BLaER1 treated with 17β-estradiol and CSF1 and Interleukin-3, amounts not matched to agents 10 nM and 100 nM (cell line): Measurements from ENCODE around the gene LTBP3.
A peak's percentile ranks its signal among the peaks of the same experiment; 100 is the strongest.

ENCODE experiments used
- H3K27ac ChIP-seq, 11 experiments: shearing (Covaris generic); formaldehyde crosslinking; 2 replicates each; pipeline ENCODE4 v1.8.1; 2022
- H3K27me3 ChIP-seq, 11 experiments: shearing (Covaris generic); formaldehyde crosslinking; 2 replicates each; pipeline ENCODE4 v1.8.1; 2022
- H3K36me3 ChIP-seq, 11 experiments: shearing (Covaris generic); formaldehyde crosslinking; 2 replicates each; pipeline ENCODE4 v1.8.1; 2022
- H3K4me1 ChIP-seq, 10 experiments: shearing (Covaris generic); formaldehyde crosslinking; 2 replicates each; pipeline ENCODE4 v1.8.1; 2022
- H3K4me2 ChIP-seq, 11 experiments: shearing (Covaris generic); formaldehyde crosslinking; 2 replicates each; pipeline ENCODE4 v1.8.1; 2022
- H3K4me3 ChIP-seq, 10 experiments: shearing (Covaris generic); formaldehyde crosslinking; 2 replicates each; pipeline ENCODE4 v1.8.1; 2022
- H3K9ac ChIP-seq, 11 experiments: shearing (Covaris generic); formaldehyde crosslinking; 2 replicates each; pipeline ENCODE4 v1.8.1; 2022
- H3K9me3 ChIP-seq, 11 experiments: shearing (Covaris generic); formaldehyde crosslinking; replicated peaks in 1 of 11; 2 replicates each; pipeline ENCODE4 v1.8.1; 2022
- H4K20me1 ChIP-seq, 11 experiments: shearing (Covaris generic); formaldehyde crosslinking; 2 replicates each; pipeline ENCODE4 v1.8.1; 2022
- Cebpa-rat ChIP-seq, 11 experiments: shearing (Covaris generic); IDR thresholded peaks; 2 replicates each; pipeline ENCODE4 v1.8.1; 2022

The LTBP3 gene

GRCh38 chr11:65537620-65538231, 20.4 kb downstream of the LTBP3 start:
- H3K36me3 ChIP-seq: peaks cover 36 to 69% (median 60%) of the 10 kb centered on the region in 11 experiments
- no peak for TF ChIP-seq Cebpa-rat (IDR thresholded peaks at IDR 0.05)

DNA sequence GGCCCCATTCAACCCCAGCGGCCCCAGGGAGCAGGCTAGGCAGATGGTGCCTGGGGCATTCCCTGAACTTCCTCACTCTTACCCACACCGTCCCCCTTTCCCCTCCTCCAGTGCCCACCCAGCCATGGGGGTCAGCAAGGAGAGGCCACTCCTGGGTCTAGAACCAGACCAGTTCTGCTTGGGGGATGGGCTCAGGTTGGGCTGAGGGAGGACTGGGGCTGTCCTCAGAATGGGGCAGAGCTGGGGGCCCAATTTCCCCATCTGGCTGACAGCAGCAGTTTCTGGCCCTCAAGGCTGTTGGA, 20.9 kb downstream of the LTBP3 start:
- Histone ChIP-seq H3K36me3 (peaks cover 41 to 72% (median 65%) of the 10 kb centered on the region in 11 experiments), H3K4me3 (no peak overlapping the region), H3K9me3 (no peaks in the 10 kb centered on the region), H3K27me3 (no peaks in the 10 kb centered on the region), H3K9ac (peak overlapping the region in 9 of 11 experiments; percentile 2 to 54 (median 35); a peak in 12 of 22 replicates), H4K20me1 (peaks cover 0 to 65% (median 24%) of the 10 kb centered on the region in 11 experiments; a peak in 17 of 22 replicates), H3K4me1 (peaks cover 42 to 63% (median 48%) of the 10 kb centered on the region in 10 experiments), H3K4me2 (peak overlapping the region in 9 of 11 experiments; percentile 11 to 99 (median 26); a peak in 12 of 22 replicates), H3K27ac (peak overlapping the region in 3 of 11 experiments; percentile 23 to 34 (median 25); a peak in 4 of 22 replicates)
- TF ChIP-seq Cebpa-rat (IDR thresholded peaks at IDR 0.05): no peak

More at GRCh38 chr11:65537620-65538231, 20.4 kb downstream of the LTBP3 start:
- Histone ChIP-seq H3K4me2 (peak overlapping the region in 10 of 11 experiments; percentile 11 to 99 (median 26); a peak in 13 of 22 replicates), H3K4me3 (no peak overlapping the region), H3K4me1 (peaks cover 46 to 68% (median 49%) of the 10 kb centered on the region in 10 experiments), H4K20me1 (peaks cover 0 to 61% (median 24%) of the 10 kb centered on the region in 11 experiments; a peak in 17 of 22 replicates), H3K9ac (peak overlapping the region in 9 of 11 experiments; percentile 2 to 54 (median 46); a peak in 13 of 22 replicates), H3K27me3 (no peaks in the 10 kb centered on the region), H3K27ac (peak overlapping the region in 3 of 11 experiments; percentile 23 to 34 (median 25); a peak in 5 of 22 replicates), H3K9me3 (no peaks in the 10 kb centered on the region)

DNA sequence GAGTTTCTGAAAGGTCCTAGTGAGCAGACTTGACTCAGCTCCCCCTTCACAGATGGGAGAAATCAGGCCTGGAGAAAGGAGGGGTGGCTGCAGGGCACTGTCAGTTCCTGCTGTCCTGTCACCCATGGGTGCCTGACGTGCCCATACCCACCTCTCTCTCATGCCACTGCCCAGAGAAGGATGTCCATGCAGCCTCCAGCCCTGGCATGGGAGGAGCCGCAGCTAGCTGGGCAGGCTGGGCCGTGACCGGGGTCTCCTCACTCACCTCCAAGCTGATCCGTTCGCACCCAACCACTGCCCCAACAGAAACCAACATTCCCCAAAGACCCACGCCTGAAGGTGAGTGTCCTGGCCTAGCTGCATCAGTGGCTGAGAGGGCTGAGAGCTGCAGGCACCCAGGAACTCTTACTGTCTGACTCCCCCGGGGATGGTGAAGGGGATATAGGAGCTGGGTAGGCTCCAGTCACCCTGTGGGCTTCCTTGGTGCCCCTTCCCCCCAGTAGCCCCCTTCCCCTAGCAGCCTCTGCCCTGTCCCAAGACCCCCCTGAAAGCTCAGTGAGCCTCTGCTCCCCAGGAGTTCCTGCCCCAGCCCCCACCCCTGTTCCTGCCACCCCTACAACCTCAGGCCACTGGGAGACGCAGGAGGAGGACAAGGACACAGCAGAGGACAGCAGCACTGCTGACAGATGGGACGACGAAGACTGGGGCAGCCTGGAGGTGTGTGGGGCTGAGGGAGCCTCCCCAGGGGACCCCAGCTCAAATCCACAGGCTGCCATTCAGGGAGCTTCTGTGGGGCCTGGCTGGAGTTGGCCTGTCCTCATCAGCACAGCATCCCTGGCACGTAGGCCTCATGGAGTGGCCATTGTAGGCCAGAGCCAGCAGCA, 21.5 kb downstream of the LTBP3 start:
- Histone ChIP-seq H3K4me3 (no peak overlapping the region), H3K4me2 (peak overlapping the region in 6 of 11 experiments; percentile 12 to 99 (median 56); a peak in 8 of 22 replicates), H3K36me3 (peaks cover 47 to 78% (median 71%) of the 10 kb centered on the region in 11 experiments), H3K9ac (peak overlapping the region in 8 of 11 experiments; percentile 2 to 54 (median 43); a peak in 11 of 22 replicates), H3K27ac (peak overlapping the region in 3 of 11 experiments; percentile 25 to 34 (median 32); a peak in 6 of 22 replicates), H3K9me3 (no peaks in the 10 kb centered on the region), H3K4me1 (peaks cover 37 to 57% (median 42%) of the 10 kb centered on the region in 10 experiments), H4K20me1 (peaks cover 0 to 67% (median 24%) of the 10 kb centered on the region in 11 experiments; a peak in 17 of 22 replicates), H3K27me3 (no peaks in the 10 kb centered on the region)
- TF ChIP-seq Cebpa-rat (IDR thresholded peaks at IDR 0.05): no peak

DNA sequence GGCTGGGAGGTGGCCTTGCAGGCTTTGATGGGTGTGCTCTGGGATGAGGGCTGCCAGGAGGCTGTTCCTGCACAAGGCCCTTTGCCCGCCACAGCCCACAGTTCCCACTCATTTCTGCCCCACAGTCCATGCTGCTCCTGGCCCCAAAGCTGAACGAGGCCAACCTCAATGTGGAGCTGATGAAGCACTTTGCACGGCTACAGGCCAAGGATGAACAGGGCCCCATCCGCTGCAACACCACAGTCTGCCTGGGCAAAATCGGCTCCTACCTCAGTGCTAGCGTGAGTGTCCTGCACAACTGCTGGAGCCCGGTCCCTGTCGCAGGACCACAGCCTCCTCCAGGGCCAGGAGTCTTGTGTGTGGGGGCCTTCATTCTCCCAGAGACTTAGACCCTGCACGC, 23.1 kb downstream of the LTBP3 start:
- Histone ChIP-seq H3K27me3 (no peaks in the 10 kb centered on the region), H3K9ac (no peak overlapping the region; a peak in 1 of 22 replicates), H4K20me1 (peaks cover 0 to 83% (median 33%) of the 10 kb centered on the region in 11 experiments; a peak in 18 of 22 replicates), H3K4me1 (peaks cover 27 to 49% (median 34%) of the 10 kb centered on the region in 10 experiments), H3K27ac (no peak overlapping the region), H3K4me2 (no peak overlapping the region), H3K4me3 (no peak overlapping the region), H3K9me3 (no peaks in the 10 kb centered on the region), H3K36me3 (peaks cover 62 to 94% (median 86%) of the 10 kb centered on the region in 11 experiments)
- TF ChIP-seq Cebpa-rat (IDR thresholded peaks at IDR 0.05): no peak

DNA sequence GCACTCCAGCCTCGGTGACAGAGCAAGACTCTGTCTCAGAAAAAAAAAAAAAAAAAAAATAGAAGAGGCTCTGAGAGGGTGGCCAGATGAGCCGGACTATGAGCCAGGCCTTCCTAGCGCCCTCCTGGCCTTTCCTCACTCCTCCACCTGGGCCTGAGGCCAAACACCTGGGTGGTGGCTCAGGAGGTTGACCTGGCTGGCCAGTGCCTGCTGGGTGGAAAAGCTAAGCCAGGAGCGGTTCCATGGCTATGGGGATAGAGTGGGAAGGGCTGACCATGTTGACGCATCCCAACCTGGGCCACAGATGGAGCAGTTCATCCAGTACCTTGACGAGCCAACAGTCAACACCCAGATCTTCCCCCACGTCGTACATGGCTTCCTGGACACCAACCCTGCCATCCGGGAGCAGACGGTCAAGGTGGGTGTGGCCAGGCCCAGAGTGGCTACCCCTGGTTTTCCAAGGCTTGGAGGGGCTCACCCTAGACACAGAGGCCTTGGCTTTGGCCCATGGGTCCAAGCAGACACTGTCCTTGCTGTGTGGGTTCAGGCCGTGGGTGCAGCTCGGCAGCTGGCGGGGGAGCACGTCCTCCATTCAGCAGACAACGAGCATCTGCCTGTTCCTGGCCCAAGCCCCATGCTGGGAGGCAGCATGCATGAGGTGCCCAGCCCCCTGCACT, 25.6 kb downstream of the LTBP3 start:
- no peak overlapping the region for H3K4me2 ChIP-seq
- H3K4me1 ChIP-seq: peaks cover 15 to 35% (median 20%) of the 10 kb centered on the region in 10 experiments; a peak in 19 of 20 replicates
- TF ChIP-seq Cebpa-rat (IDR thresholded peaks at IDR 0.05): no peak
- no peak overlapping the region for H3K27ac ChIP-seq
- peaks cover 0 to 85% (median 21%) of the 10 kb centered on the region in 11 experiments; a peak in 18 of 22 replicates for H4K20me1 ChIP-seq
- peaks cover 73 to 97% (median 89%) of the 10 kb centered on the region in 11 experiments for H3K36me3 ChIP-seq
- no peaks in the 10 kb centered on the region for H3K9me3 ChIP-seq
- no peaks in the 10 kb centered on the region for H3K27me3 ChIP-seq
- no peak overlapping the region for H3K4me3 ChIP-seq
- no peak overlapping the region for H3K9ac ChIP-seq

DNA sequence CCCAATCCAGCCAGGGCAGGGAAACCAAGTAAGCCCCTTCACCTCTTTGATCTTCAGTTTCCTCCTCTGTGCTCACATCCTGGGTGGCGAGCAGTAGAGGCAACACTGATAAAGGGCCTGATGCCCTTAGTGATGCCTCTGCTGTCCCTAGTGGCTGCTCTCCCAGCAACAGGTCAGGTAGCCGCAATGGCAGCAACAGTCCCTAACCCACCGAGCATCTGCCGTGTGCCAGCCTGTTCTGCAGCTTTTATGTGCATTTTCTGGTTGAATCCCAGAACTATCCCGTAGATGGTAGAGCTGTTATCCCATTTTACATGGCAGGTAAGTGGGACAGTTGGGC, 28.0 kb downstream of the LTBP3 start:
- H3K27me3 ChIP-seq: no peaks in the 10 kb centered on the region
- H3K27ac ChIP-seq: peak overlapping the region in 3 of 11 experiments; percentile 7 to 36 (median 10); a peak in 3 of 22 replicates
- no peaks in the 10 kb centered on the region for H3K9me3 ChIP-seq
- TF ChIP-seq Cebpa-rat (IDR thresholded peaks at IDR 0.05): no peak
- peaks cover 71 to 88% (median 81%) of the 10 kb centered on the region in 11 experiments for H3K36me3 ChIP-seq
- peaks cover 16 to 32% (median 27%) of the 10 kb centered on the region in 10 experiments for H3K4me1 ChIP-seq
- peak overlapping the region in 3 of 11 experiments; percentile 2 to 18 (median 15); a peak in 2 of 22 replicates for H3K9ac ChIP-seq
- H3K4me2 ChIP-seq: peak overlapping the region in 3 of 11 experiments; percentile 2 to 6 (median 4); a peak in 3 of 22 replicates
- H4K20me1 ChIP-seq: peaks cover 10 to 83% (median 35%) of the 10 kb centered on the region in 11 experiments; a peak in 18 of 22 replicates
- H3K4me3 ChIP-seq: no peak overlapping the region

DNA sequence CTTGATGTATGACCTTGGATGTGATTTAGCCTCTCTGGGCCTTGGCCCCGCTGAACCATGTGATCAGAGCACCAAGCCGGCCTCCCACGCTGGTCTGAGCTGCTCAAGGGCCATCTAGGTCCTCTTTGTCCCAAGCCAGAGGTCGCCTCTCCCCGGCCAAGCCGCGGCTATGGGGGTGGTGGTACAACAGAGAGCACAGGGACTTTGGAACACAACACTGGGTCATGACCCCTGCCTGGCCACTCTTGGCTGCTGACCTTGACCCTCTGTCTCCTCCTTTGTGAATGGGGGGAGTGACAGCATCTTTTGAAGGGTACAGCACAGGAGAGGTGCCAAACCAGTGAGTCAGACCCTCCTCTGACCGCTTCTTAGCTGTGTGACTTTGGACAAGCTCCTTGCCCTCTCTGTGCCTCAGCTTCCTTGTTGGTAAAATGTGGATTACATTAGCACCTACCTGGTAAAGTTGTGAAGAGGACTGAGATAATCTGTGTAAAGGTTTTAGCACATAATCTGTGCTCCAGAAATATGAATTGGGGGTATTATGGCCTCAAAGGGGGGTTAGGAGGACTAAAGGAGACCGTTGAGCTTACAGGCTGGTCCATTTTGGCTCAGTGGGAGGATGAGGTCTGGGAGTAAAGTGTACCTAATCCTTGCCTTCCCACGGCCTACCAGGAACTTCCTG, 28.5 kb downstream of the LTBP3 start:
- TF ChIP-seq Cebpa-rat (IDR thresholded peaks at IDR 0.05): no peak
- H3K27me3 ChIP-seq: no peaks in the 10 kb centered on the region
- H4K20me1 ChIP-seq: peaks cover 10 to 78% (median 33%) of the 10 kb centered on the region in 11 experiments; a peak in 18 of 22 replicates
- H3K4me3 ChIP-seq: no peak overlapping the region
- H3K36me3 ChIP-seq: peaks cover 67 to 83% (median 77%) of the 10 kb centered on the region in 11 experiments
- H3K4me2 ChIP-seq: peak overlapping the region in 6 of 11 experiments; percentile 1 to 23 (median 5); a peak in 4 of 22 replicates
- H3K9me3 ChIP-seq: no peaks in the 10 kb centered on the region
- peak overlapping the region in 7 of 11 experiments; percentile 1 to 50 (median 18); a peak in 5 of 22 replicates for H3K9ac ChIP-seq
- peak overlapping the region in 4 of 11 experiments; percentile 4 to 36 (median 8); a peak in 5 of 22 replicates for H3K27ac ChIP-seq
- H3K4me1 ChIP-seq: peaks cover 16 to 33% (median 27%) of the 10 kb centered on the region in 10 experiments
